ENCODE results near the gene IL1RAPL1.

Gene IL1RAPL1

GRCh38 chrX:29903360-29903759, 1316.1 kb downstream of the IL1RAPL1 start:
- no peak for DNase-seq (ENCODE audit: low spot score)

- no peak for DNase-seq (ENCODE audit: low spot score)
These were observed 1324.4 kb downstream of the IL1RAPL1 start for GRCh38 chrX:29911673-29912072.

- DNase-seq (ENCODE audit: low spot score): no peak
These were observed 1326.4 kb downstream of the IL1RAPL1 start for GRCh38 chrX:29913647-29914046.

- DNase-seq (ENCODE audit: low spot score): no peak
These were observed 1335.4 kb downstream of the IL1RAPL1 start for GRCh38 chrX:29922607-29923006.

- peak; percentile 76 for DNase-seq (ENCODE audit: low spot score)
These were observed 1338.8 kb downstream of the IL1RAPL1 start for GRCh38 chrX:29926056-29926455.

- DNase-seq (ENCODE audit: low spot score): no peak
These were observed 1339.4 kb downstream of the IL1RAPL1 start for GRCh38 chrX:29926659-29927058.

- DNase-seq (ENCODE audit: low spot score): no peak
These were observed 1348.2 kb downstream of the IL1RAPL1 start for GRCh38 chrX:29935455-29935854.

- DNase-seq (ENCODE audit: low spot score): no peak
These were observed 1353.5 kb downstream of the IL1RAPL1 start for GRCh38 chrX:29940750-29941149.

GRCh38 chrX:29941287-29941686, 1354.0 kb downstream of the IL1RAPL1 start:
- DNase-seq (ENCODE audit: low spot score): no peak

- no peak for DNase-seq (ENCODE audit: low spot score)
These were observed 1360.0 kb downstream of the IL1RAPL1 start for GRCh38 chrX:29947225-29947624.

GRCh38 chrX:29948653-29949052, 1361.4 kb downstream of the IL1RAPL1 start:
- peak; percentile 38 for DNase-seq (ENCODE audit: low spot score)

- DNase-seq (ENCODE audit: low spot score): no peak
These were observed 1364.8 kb downstream of the IL1RAPL1 start for GRCh38 chrX:29952016-29952415.

GRCh38 chrX:29962061-29962460, 1374.8 kb downstream of the IL1RAPL1 start:
- no peak for DNase-seq (ENCODE audit: low spot score)

- no peak for DNase-seq (ENCODE audit: low spot score)
These were observed 1378.4 kb downstream of the IL1RAPL1 start for GRCh38 chrX:29965634-29966033.

- DNase-seq (ENCODE audit: low spot score): no peak
These were observed 1404.8 kb downstream of the IL1RAPL1 start for GRCh38 chrX:29992083-29992482.

- DNase-seq (ENCODE audit: low spot score): no peak
These were observed 1418.6 kb downstream of the IL1RAPL1 start for GRCh38 chrX:30005813-30006212.

All from kidney tubule cell (primary cell).